GM21786 (cell line): ENCODE data around the gene MYO7B.

Experiments used
- ATAC-seq: cut with Tn5 transposase; IDR thresholded peaks from one replicate; pipeline ENCODE4 v1.9.1; 2021; ENCODE audit not compliant: unreplicated experiment

MYO7B gene

DNA sequence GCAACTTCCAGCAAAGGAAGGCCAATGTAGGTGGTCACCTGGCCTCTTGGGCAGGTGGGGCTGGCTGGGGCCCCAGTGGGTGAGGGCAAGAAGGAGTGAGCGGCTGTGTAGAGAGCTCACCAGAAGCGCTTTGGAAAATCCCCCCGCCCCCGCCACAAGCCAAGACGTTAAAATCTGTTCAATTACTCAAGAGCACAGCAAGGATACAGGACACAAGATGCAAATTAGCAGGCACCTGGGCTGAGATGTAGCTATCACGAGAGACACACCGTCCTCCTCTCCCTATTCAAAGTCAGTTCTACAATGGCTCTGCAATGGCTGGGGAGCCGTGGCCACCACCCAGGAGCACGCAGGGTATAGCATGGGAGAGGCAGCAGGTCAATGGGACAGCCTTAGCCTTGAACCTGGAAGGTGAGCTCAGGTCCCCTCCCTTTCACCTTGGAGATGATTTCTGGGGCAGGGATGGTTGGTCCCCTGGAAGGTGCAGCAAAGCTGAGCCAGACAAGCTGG, 72.0 kb downstream of the MYO7B start:
- ATAC-seq, result no peak

DNA sequence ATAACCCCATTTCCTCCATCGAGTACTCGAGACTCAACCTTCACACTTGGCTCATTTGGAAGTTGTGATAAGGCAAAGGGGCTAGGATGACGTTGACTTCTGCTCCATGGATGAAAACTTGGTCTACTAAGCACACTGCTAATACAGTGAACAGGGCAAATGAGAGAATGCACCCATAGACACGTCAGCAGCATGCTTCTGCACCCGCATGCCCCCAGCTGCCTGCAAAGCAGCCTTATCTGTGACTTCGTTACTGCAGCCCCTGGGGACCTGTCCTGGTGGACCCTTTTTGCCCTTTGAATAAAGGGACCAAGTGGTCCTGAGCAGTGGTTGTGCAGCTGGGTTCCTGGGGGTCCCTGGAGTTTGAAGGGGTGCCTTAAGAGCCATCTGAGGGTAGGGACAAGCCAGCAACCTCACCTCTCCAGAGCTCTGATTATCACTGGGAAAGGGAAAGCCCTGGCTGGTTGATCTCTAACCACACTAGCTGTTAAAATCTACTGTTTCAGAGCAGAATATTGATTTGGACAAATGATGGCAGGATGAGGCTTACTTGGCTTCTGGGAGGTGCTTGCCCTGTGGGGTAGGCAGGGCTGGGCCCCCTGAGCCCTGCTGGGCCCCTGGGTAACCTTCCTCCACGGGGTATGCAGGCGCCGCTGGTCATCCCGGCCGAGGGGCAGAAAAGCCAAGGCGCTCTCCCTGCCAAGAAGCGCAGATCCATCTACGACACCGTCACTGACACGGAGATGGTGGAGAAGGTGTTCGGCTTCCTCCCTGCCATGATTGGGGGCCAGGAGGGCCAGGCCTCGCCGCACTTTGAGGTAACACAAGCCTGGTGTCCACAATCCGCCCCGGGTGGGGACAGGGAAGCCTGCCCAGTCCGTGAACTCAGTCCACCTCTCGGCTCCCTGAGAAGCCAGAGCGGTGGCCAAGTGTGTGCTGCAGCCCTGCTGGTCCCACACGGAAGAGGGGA, 72.9 kb downstream of the MYO7B start:
- no peak for ATAC-seq

DNA sequence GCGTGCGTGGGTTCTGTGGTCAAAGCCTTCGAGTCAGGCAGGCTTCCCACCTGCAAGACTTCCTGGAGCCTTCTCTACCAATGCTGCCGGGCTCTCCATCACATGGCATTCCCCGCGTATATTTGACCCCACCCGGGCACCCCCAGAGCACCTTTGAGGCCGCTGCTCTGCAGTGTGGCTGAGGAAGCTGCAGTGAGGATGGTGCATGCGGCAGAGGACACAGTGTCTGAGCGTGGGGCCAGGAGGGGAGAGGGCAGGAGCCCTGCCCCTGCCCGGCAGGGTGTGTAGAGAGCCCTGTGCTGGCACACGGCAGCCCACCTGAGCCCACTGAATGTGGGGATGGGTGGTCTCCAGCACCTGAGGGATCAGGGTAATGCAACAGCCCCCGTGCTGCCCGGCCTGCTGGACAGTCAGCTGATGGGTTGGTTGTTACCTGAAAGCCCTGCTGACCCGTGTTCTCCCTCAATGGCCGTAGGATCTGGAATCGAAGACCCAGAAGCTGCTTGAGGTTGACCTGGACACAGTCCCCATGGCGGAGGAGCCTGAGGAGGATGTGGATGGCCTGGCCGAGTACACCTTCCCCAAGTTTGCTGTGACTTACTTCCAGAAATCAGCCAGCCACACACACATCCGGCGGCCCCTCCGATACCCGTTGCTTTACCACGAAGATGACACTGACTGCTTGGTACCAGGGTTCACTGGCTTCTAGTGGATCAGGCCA, 73.7 kb downstream of the MYO7B start:
- ATAC-seq, result no peak

DNA sequence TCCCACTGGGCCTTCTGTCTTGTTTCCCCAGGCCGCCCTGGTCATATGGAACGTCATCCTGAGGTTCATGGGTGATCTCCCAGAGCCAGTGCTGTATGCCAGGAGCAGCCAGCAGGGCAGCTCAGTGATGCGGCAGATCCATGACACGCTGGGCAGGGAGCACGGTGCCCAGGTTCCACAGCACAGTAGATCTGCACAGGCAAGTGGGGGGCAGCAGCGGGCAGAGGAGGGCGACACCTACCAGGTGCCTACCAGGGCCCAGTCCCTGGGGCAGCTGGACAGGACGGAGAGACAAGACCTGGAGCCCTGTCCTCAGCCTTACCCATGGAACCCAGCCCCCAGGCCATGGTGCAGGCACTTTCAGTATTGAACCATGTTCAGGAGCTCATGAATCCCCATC, 74.3 kb downstream of the MYO7B start:
- no peak for ATAC-seq

DNA sequence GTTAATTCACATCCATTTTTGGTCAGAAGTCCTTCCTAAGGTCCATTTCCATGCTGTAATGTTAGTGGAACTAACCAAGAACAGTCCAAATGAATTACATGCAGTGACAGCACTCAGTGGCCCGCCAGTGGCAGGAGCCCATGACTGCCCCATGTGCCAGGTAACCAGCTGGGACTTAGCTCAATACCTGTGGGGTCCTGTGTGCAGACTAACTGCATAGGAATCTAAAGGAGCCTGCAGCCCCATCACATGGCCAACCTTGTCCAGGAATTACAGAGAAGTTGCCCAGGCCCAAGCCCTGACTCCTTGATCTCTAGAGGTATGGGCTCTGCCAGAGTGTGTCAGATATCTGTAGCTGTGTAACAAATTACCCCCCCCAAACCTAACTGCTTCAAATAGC, 75.1 kb downstream of the MYO7B start:
- no peak for ATAC-seq

DNA sequence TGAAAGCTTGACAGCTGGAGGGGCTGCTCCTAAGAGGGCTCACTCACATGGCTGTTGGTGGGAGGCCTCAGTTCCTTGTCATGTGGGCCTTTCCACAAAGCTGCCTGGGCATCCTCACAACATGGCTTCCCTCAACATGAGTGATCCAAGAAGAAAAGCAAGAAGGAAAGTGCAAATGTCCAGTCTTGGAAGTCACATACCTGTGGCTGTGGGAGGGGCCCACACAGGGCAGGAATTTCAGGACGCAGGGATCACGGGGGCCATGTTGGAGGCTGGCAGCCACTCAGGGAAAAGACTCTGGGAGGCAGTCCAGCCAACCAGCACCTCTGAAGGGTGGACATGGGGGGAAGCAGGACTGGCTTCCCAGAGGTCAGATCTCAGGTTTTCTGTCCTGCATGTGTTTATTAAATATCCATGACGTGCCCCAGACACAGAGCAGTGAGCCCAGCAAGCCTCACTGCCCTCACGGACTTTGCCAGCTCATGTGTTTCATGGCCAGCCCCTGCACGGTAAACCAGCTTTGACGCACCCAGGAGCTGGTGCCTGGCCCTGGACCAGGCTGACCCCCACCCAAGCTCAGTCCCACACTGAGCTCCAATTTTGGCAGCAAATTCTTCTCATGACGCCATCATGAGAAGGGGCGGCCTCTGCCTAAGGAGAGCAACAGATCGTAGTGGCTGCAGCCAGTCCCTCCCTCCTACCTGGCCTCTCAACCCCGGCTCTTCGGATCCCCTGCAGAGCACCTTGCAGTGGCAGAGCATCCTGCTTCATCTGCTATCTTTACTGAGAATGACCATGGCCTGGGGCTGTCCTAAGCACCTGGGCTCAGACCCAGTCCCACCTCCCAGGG, 75.8 kb downstream of the MYO7B start:
- no peak for ATAC-seq

DNA sequence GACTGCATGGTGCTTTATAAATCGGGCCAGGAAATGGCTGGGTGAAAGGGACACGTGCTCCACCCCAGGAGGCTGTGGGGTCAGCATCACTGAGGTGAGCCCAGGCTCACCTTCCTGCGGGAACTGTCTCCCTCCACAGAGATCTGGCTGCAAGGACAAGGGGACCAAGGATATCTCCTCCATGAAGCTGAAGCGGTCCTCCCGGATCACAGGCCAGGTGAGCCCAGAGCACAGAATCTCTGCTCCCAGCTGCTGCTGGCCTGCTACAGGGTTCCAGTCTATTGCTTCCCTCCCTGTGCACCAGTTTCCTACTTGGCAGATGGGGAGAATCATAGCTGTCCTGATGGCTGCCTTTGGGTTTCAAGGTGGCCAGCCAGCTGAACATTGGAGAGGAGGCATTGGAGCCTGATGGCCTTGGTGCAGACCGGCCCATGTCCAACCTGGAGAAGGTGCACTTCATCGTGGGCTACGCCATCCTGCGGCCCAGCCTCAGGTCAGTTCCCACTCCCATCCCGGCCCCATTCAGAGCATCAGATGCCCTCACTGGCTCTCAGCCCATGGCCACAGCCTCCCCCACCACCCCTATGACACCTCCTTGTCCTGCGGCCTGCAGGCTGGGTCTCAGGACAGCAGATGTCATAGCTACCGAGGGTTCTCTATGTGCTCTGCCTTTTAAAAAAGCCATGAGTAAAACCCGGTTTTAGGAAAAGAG, 76.8 kb downstream of the MYO7B start:
- ATAC-seq, result no peak

DNA sequence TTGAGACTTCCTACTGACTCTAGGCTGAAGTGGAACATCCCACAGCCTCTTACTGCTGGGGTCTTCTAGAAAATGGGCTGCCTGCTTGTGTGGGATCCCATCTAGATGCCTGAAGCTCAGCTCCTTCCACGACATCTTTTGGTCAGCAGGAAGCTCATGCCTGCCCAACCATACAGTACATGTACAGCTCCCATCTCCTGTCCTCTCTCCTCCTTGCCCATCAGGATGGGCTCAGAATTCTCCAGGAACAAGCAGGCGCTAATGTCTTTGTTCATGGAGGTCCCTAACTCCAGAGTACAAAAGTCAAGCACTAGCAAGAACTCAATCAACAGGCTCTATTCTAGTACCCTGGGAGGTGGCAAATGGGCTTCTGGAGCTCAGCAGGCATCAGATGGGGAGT, 78.8 kb downstream of the MYO7B start:
- ATAC-seq, result no peak

DNA sequence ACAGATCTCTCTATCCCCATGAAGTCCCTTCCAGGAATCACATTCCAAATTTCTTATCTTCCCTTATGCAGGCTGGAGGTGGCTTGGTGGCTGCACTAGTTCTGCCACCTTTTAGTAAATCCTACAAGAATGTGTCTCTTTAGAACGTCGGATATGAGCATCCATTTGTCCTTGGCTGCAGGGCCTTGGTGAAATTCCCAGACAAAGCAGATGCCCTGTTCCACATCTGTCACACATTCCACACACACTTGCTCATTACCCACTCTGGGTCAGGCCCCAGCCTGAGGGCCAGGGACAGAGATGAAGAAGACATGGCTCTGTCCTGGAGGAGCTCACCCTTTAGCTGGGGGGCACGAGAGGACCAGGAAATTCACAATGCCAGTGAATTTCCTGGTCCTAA, 79.2 kb downstream of the MYO7B start:
- no peak for ATAC-seq

DNA sequence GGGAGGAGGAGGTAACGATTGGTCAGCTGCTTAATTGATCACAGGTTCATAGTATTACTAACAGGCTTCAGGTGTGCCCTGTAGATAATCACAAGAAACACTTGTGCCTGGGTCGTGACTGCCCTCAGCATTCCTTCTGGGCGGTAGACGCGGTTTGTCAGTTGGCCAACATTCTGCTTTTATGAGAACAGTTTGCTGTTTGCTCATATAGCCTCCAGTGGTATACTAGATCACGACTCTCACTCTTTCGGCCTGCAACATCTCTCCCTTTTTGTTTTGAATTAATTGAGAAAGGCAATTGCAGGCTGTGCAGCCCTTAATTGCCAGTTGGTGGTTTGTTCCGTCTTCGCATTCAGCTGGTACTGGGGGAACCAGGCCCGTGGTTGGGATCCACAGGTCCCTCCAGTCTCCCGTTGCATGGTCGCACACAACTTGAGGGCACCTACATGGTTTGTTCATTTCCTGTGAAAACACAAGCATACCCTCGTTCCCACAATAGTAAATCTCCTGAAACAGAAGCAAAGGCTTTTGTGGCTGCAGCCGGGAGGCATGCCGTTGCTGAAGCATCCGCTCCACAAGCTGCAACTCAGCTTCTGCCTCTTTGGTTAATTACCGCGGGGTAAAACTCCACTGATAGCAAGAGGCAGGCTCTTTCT, 80.2 kb downstream of the MYO7B start:
- no peak for ATAC-seq

DNA sequence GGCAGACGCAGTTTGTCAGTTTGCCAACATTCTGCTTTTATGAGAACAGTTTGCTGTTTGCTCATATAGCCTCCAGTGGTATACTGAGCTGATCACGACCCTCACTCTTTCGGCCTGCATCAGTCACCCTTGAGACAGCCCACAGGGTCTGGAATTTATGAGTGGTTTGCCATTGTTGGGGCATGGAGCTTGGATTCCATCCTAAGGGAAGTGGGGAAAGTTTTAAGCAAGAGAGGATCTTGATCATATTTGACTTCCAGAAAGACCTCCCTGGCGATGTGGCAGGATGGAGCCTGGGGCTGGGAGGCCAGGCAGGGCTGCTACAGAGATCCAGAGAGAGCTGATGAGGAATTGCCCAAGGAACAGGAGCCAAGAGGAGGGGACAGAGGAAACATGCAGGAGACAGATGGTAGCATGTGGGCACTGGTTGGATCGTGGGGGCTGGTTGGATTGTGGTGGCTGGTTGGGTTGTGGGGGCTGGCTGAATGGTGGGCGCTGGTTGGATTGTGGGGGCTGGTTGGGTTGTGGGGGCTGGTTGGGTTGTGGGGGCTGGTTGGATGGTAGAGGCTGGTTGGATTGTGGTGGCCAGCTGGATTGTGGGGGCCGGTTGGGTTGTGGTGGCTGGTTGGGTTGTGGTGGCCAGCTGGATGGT, 83.2 kb downstream of the MYO7B start:
- ATAC-seq, result no peak

DNA sequence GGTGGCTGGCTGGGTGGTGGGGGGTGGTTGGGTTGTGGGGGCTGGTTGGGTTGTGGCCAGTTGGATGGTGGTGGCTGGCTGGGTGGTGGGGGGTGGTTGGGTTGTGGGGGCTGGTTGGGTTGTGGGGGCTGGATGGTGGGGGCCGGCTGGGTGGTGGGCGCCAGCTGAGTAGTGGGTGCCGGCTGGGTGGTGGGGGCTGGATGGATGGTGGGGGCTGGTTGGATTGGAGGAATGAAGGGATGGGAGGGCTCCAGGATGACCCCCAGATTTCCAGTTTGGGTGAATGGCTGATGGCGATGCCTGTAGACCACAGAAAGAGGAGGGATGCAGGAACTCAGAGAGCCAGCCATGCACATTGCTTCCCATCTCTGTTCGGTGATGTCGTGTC, 83.7 kb downstream of the MYO7B start:
- no peak for ATAC-seq

DNA sequence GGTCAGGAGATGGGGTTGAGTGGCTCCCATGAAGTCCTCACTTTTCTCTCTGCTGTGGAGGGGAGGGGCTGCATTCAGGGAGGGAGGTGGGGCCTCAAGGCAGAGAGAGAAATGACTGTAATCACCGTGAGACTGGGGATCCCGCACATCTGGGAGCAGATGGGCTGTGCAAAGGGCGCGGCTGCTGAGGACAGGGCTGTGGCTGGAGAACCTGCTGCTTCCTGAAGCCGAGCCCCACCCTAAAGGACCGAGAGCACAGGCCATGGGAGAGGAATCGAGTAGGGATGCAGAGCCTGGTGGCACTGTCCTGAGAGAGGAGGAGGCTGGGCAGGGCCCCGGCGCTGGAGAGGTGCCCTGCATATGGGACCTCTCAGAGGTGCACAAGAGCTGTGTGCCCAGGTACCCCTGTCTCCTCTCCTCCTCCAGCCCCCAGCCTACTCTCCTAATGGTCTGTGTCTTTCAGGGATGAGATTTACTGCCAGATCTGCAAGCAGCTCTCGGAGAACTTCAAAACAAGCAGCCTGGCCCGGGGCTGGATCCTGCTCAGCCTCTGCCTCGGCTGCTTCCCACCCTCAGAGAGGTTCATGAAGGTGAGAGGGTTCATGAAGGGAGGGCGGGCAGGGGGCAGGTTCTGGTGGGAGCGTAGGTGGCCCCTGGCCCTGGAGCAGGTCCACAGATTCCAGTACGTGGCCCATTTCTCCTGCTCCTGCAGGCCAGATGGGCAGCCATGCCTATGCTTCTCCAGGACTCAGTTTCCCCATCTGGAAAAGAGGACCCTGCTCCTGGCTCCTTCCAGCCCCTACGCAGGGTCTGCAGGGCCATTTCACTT, 84.6 kb downstream of the MYO7B start:
- ATAC-seq, result no peak

DNA sequence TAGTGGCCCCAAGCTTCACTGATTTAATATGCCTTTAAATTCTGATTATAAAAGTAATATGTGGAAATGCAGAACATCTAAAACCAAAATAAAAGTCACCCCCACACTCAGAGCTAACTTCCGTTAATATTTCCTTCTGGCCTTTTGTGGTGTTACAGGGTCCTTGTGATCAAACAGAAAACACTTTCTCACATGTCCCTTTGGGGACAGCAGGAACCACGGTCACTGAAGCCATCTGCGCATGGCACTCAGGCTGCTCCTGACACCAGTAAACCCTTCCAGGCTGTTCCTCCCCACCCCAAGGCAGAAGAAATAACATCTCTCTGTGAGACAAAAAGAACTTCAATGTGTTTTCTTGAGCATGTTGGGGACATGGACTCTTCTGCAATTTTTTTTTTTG, 85.4 kb downstream of the MYO7B start:
- no peak for ATAC-seq

DNA sequence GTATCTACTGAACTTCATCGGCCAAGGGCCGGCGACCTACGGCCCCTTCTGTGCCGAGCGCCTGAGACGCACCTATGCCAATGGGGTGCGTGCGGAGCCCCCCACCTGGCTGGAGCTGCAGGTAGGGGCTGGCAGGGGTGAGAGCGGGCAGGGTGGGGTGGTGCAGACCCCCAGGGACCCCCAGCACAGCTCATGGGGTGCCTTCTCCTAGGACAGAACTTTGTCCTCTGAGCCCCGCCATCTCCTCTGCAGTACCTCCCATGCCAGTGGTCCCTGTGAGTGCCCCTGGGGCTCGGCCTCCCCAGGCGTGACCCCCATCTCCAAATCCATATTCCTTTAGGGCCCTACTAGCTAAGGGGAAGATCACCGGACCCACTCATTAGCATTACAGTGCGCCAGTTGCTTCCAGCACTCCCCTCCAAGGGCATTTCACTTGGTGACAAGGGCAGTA, 86.5 kb downstream of the MYO7B start:
- no peak for ATAC-seq

DNA sequence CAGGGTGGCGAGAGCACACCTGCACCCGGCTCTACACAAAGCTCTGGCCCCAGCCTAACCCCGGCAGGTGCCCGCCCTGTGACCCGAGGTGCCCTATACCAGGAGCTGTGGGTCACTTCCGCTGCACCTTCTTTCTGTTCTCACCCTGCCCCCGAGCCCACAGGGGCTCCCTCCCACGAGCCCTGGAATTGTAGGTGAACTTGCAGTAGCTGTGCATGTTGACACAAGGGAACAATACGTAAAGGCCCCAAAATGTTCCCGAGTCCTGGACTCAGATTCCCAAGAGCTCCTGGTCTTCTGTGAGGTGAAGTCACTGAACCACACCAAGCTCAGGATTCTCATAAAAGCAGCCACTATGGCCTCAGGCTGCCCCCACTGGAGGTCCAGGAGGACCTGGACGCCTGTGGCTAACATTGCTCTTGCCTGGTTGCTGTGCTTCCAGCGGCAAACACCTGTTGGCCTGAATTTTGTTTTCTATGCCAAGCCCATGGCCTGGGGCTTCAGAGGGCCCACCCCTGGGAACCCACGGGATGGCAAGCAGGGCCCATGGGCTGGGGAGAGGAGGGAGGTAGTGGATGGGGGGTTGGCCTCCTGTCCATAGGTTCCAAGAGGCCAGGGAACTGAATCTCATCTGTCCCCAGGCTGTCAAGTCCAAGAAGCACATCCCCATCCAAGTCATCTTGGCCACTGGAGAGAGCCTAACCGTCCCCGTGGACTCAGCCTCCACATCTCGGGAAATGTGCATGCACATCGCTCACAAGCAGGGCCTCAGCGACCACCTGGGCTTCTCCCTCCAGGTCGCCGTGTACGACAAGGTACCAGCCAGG, 87.3 kb downstream of the MYO7B start:
- no peak for ATAC-seq

DNA sequence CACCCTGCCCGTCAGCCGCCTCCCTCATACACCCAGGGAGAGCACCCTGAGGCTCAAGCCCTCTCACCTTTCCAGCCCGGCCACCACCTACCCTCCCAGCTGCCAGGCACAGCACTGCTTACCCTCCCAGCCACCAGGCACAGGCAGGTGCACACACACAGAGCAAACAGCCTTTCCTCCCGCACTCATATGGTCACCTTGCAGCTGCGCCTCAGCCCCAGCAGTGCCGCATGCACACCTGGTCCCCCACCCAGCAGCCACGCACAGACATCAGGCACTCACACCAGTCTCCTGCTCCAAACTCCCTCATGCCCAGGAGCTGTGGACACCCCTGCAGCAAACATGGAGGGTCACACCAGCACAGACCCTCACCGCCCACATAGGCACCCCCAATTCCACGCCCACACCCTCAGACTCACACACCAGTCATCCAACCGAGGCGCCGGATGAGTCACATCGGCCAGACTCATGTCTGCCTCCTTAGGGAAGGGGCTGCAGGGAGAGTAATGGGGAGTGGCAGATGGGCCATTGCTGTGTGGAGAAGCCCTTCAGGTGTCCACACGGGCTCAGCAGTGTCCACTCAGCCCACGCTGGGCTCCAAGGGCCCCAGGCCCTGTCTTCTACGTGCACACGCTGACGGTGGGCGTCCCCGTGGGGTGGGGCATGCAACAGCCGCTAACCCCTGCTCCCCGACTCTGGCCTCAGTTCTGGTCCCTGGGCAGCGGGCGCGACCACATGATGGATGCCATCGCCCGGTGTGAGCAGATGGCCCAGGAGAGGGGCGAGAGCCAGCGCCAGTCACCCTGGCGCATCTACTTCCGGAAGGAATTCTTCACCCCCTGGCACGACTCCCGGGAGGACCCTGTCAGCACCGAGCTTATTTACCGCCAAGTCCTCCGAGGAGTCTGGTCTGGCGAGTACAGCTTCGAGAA, 88.2 kb downstream of the MYO7B start:
- ATAC-seq, result no peak
